Stimulated activated CD4-positive, alpha-beta T cell treated with anti-CD3 and anti-CD28 coated beads, Interleukin-1b, Interleukin-23, amount 100 ng/mL, for 24 hours (primary cell): ENCODE measurements around the gene AP5M1.
"Not testable (repeated sequence)": the region's sequence is repeated elsewhere in the genome, so short reads cannot be mapped to it uniquely, and the experiment has no call there.

Experiments used
- DNase-seq, 4 experiments: peaks; one replicate each; pipeline ENCODE4 v3.0.0-alpha.2; 2020; ENCODE audit warnings: low read depth in 4 of 4, low spot score in 1 of 4

Gene AP5M1, protein sequence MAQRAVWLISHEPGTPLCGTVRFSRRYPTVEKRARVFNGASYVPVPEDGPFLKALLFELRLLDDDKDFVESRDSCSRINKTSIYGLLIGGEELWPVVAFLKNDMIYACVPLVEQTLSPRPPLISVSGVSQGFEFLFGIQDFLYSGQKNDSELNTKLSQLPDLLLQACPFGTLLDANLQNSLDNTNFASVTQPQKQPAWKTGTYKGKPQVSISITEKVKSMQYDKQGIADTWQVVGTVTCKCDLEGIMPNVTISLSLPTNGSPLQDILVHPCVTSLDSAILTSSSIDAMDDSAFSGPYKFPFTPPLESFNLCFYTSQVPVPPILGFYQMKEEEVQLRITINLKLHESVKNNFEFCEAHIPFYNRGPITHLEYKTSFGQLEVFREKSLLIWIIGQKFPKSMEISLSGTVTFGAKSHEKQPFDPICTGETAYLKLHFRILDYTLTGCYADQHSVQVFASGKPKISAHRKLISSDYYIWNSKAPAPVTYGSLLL

DNA sequence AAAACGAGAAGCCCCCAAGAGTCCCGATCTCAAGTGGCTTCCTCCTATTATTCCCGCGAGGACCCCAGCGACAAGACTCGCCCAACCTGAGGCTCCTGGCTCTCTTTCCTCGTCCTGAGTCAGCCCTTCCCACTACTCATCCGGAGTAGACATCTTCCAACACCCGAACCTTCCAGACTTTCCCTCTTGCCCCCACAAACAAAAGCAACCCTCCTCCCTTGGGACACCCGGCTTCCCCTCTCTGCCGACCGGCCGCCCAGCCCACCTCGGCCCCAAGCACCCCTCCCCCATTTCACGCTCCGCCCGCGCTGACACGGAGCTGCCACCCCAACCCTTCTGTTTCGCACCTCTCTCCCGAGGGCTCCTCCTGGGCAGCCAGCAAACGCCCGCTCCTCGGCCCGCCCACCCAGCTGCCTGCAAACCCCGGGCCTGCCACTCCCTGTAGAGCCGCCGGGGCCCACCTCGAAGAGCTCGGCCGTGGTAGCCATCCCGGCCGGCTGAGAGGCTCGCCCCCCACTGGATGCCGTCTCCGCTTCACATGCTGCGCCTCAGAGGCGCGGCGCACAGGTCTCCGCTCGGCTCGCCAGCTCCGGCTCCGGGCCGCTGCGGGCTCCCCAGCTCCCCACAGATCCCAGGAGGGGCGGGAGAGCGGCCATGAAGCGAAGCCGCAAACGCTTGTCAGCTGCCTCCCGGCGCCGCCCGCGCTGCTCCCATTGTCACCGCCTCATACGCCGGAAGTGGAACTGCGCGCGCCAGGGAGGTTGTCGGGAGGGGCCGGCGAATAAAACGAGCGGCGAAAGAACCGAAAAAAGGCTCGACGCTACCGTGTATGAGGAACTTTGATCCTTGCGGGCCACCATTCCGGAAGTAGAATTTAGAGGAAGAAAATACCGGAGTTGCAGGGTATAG is at the start of gene AP5M1, which contains the start of gene EXOC5:
Gene AP5M1, plus strand, starts transcription at position 811 of the 909 bp plus-strand sequence. CDS start 344 bp downstream, outside the sequence.
Gene EXOC5, minus strand, starts transcription at position 745 of the 909 bp plus-strand sequence. Its CDS starts 257 bp downstream, at position 488.
- DNase-seq, result peak; percentile 83 to 86 (median 84)

DNA sequence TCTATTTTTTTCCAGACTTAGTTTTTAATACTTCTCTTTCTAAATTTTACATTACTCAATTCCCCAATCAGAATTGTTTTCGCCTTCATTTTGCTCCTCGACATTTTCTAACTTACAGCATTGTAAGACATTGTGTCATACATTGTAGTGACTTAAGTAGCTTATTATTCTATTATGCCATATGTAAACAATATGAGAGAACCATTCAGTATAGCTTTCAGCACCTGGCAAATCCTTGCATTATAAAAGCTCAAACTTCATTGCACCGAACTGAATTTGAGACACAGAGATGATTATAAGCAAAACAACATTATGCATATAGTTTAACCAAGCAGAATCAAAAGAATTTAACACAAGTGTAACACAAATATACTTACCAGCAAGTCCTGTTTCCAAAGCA is 46.8 kb upstream of the AP5M1 start:
- no peak for DNase-seq

DNA sequence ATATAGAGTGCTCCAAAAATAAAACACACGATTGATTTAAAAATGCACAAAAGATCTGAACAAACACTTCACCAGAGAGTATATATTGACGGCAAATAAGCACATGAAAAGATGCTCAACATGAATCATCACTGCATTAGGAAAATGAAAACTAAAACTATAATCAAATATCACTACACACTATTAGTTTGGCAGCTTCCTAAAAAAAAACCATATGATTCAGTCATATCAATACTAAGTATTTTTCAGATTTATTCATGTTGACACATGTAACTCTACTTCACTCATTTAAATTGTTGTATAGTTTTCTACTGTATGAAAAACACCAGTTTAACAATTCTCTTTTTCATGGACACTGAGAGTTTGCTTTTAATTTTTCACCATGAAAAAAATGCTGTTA is 41.7 kb upstream of the AP5M1 start:
- no peak for DNase-seq

DNA sequence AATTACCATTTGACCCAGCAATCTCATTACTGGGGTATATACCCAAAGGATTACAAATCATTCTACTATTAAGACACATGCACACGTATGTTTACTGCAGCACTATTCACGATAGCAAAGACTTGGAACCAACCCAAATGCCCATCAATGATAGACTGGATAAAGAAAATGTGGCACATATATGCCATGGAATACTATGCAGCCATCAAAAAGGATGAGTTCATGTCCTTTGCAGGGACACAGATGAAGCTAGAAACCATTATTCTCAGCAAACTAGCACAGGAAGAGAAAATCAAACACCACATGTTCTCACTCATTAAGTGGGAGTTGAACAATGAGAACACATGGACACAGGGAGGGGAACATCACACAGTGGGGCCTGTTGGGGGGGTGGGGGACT is 40.5 kb upstream of the AP5M1 start:
- DNase-seq, result not testable (repeated sequence)

DNA sequence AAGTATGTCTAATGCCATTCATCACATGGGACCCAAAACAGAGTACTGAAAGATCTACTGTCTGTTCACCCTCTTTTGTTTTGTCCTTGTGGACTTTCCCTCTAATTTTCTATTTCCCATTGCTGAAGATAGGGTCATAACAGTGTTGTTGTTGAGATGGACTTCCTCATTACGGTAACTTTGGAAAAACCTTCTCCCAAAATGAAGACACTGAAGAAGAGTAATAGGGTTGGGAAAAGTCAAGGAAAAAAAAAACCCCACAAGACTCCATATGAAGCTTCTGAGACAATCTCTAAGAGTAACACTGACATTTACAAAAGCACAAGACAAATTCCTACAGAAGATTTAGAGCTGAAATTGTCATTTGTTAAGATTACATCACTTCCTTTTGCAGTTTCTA is 36.8 kb upstream of the AP5M1 start:
- no peak for DNase-seq

DNA sequence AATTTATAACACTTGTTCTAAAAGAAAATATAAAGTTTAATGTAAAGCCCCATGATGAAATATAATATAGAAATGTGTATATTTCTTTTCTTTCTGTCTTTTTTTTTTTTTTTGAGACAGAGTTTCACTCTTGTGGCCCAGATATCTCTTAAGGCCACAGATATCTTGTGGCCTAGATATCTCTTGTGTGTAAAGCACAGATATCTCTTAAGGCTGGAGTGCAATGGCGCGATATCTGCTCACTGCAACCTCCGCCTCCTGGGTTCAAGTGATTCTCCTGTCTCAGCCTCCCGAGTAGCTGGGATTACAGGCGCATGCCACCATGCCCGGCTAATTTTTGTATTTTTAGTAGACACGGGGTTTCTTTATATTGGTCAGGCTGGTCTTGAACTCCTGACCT is 28.7 kb upstream of the AP5M1 start:
- not testable (repeated sequence) for DNase-seq

DNA sequence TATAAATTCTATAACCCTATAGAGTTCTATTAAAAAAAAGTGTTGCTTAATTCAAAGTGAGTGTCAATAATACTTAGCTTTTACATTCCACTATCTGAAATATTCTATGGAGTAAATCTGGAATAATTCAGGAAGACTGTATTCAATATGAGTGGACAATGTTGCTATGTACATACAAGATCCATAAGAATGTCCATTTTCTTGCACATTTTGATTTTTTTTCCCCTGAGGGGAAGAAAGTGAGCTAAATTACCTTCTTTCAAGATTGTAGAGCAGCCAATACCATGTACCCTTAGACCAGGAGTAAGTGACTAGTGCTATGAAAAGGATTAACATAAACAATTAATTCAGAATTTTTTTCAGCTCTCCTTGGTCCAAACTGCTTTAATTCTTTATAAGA is 25.5 kb upstream of the AP5M1 start:
- no peak for DNase-seq

DNA sequence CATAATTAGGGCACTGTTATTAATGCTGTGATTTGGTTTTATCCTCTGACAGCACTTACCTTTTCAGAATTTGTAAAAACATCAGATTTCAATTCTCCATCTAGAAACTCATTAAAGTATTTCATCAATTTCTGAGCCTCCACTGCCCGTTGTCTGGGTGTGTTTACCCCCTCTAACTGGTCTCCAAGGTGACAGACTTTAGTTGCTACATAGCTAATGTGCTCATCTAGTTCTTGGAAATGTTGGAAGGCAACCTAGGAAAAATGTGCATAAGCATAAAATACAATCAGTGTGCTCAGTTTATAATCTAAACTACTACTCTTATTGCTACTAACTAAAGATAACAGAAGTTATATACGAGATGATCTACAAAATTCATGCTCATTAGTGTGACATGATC is 24.7 kb upstream of the AP5M1 start:
- no peak for DNase-seq

DNA sequence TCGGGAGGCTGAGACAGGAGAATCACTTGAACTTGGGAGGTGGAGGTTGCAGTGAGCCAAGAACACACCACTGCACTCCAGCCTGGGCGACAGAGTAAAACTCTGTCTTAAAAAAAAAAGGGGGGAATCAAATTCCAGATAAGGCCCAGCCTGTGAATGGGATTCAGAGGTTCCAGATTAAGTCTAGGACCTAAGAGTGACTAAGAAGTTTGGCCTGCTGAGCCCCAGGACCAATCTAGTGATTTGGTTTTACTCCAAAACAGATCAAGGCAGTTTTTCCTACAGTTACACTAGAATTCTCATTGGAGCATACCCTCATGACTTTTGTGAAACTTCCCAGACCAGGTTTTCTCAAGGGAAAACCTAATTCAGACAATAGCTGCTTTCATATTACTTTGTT is 22.8 kb upstream of the AP5M1 start:
- DNase-seq, result no peak

DNA sequence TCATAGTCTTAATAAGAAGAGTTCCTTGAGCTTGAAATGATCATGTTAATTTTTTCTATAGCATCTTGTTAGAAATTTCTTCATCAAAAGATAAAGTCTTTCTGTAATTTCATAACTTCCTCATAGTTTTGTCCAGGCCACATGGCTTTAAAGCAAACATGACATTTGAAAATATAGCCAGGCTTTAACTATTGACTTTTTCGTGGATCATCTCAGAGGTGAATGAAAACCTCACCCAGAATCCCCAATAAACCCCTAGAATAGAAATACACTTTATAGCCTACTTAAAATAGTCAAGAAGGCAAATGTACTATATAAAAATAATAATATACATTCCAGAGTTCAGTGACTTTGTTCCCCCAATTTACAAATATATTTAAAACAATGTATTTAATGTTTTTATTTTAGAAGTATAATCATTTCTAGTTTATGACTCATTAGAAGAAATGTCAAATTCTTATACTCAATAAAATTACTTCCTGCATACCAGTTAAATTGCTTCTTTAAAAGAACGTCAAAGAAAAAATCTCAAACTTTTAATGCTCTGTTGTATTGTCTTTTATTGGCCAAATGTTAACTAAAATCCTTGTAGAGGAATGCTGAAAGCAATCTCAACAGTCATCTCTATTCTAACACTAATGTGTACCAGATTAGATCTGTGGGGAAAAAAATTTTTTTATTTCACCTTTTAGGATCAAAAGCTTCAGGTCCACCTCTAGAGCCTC is 21.7 kb upstream of the AP5M1 start:
- no peak for DNase-seq

DNA sequence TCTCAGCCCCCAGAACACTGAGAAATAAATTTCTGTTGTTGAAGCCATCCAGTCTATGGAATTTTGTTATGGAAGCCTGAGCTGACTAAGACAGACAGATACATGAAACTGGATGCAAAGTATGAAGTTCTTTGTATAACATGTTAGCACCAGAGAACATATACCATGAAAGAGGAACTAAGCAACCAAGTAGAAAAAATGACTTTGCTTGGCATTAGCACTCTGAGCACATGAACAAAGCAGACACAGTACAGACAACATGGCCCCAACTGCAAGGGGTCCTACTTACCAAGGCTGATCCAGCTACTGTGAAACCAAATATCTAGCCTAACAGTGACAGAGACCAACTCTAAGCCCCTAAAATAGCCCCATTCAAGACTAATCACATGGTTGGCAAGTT is 13.9 kb upstream of the AP5M1 start:
- no peak for DNase-seq

DNA sequence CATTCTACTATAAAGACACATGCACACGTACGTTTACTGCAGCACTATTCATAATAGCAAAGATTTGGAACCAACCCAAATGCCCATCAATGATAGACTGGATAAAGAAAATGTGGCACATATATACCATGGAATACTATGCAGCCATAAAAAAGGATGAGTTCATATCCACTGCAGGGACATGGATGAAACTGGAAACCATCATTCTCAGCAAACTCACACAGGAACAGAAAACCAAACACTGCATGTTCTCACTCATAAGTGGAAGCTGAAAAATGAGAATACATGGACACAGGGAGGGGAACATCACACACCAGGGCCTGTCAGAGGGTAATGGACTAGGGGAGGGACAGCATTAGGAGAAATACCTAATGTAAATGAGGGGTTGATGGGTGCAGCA is 10.6 kb upstream of the AP5M1 start:
- not testable (repeated sequence) for DNase-seq

DNA sequence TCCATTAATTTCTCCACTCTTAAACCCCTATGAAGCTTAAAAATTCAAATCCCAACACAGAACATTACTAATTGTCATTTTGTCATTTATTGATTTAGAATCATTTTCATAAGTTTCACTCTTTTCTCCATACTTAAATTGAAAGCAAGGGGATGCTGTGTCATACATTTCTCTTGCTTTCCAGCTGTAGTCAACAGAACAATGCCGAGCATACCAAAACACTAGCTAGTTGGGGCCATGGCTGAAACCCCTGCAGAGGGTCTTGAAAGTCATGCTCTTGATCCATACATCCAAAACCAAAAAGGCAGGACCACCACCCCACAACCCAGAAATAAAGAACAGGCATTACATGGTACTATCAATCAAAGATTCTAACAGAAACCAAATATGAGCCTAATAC is 9.1 kb upstream of the AP5M1 start:
- DNase-seq, result no peak

DNA sequence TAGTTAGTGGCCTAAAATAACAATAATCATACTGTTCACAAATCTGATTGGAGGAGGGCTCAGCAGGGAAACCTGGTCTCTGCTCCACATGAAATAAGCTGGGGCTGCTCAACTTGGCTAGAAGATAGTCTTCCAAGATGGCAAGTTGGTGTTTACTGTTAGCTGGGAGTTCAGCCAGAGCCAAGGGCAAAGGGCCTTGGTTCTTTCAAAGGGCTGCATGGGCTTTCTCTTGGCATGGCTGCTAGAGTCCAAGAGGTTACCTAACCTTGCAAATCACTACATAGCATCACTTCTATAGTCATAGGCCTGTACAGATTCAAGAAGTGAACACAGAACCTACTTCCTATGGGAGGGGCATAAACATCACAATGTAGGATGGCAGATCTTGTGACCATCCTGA is 7.2 kb upstream of the AP5M1 start:
- no peak for DNase-seq

DNA sequence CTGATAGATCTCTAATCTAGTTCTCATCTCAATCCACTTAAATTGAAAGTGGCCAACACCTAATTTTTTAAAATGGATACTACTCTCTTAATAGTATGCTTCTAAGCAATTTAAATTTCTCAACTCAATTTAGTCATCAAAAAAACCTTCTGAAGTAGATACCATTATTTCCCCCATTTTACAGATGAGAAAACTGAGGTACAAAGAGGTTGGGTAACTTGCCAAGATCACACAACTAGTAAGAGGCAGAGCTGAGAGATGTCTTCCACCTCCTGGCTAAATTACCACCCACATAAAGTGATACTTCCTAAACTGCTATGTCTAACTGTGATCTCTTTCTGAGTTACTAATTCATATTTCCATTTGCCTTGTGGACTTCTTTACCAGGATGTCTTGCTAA is 6.7 kb upstream of the AP5M1 start:
- no peak for DNase-seq

DNA sequence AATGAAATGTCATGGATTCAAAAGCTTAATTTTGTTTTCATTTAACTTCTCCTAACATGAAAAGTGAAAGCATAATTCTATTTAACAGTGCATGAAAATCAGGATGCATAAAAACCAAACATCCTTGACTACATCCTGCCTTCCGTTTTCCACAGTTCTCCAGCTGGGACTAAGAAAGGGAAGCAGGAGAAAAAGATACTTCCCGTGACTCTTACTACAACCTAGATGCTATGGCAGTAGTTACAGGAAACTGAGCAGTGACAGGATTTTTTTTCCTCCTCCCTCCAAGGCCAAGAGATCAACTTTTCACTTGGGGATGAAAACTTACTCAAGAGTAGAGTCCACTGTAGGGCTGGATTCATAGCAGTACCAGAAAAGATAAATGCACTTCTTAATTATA is 2.7 kb upstream of the AP5M1 start:
- no peak for DNase-seq

DNA sequence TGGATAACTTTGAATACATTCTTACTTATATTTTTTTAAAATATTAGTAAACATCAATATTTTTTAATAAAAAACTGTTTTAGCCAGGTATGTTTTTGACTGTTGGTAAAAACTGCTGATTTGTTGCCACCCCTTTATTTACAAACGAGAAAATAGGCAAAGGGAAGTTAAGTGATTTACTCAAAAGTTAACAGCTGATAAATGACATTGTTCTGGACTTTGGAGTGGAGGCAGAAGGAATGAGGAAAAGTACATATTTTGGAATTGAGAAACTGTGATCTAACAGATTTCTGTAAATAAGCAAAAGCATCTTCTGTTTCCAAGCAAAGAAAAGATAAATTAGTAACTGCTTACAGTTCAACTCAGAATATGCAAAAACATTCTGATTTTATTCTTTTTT is 4.5 kb downstream of the AP5M1 start:
- DNase-seq, result no peak

DNA sequence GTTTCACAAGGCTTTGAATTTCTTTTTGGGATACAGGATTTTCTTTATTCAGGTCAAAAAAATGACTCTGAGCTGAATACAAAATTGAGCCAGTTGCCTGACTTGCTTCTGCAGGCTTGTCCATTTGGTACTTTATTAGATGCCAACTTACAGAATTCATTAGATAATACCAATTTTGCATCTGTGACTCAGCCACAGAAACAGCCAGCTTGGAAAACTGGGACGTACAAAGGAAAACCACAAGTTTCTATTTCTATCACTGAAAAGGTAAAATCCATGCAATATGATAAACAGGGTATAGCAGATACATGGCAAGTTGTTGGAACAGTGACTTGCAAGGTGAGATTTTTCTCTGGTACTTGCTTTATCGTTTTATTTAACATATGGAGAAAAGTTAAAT is 5.8 kb downstream of the AP5M1 start:
- no peak for DNase-seq

DNA sequence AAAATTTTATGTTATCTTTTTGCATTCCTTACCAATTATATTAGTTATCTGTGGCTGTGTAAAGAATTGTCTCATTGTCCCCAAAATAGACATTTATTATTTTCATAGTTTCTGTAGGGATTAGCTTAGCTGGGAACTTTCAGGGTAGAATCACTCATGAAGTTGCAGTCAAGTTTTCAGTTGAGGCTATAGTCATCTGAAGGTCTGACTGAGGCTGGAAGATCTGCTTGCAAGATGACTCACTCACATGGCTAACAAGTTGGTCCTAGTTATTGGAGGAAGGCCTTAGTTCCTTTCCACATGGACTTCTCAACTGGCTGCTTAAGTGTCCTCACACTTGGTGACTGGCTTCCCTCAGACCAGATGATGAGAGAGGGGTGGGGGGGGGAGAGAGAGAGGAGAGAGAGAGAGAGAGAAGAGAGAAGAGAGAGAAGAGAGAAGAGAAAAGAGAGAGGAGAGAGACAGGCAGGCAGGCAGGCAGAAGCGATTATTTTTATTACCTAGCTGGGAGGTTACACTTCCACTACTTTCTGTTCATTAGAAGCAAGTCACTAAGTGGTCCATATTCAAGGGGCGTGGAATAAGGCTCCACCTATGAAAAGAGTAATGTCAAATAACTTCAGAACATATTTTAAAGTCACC is 6.4 kb downstream of the AP5M1 start:
- DNase-seq, result no peak

DNA sequence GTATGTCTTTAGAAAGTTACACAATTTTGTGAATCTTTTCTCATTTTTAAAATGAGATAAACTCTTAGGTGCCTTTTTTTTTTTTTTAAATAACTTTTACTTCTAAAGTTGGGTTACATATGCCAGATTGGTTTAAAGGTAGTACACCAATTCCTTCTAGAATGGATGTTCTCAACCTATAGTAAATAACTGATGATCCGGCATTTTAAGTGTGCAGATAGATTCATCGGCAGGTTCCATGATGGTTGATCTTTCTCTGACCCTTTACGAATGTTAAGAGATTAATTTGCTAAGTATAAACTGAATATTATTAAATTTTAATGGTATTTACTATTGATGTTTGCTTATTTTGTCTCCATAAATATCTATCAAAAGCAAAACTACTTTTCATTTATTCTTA is 8.3 kb downstream of the AP5M1 start:
- no peak for DNase-seq

DNA sequence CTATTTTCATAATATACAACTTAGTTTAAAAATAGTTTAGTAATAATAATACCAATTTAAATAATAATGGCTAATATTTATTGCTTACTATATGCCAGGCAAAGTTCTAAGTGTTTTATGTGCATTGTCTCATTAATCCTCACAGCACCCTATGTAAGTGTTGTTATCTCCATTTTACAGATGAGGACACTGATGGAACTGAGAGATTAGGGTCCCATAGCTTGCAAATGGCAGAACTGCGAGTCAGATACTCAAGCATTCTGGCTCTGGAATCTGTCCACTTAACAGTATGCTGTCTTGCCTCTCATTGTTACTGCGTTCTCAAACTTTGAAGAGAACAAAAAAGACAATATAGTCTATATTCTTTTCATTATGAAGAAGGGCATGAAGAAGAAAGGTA is 19.0 kb downstream of the AP5M1 start:
- no peak for DNase-seq
